Spleen (tissue), 11 donors: ENCODE measurements around the gene TRIM47. TPM values are rescaled to one million over a fixed set of nuclear protein-coding genes. Genes with fewer than 3 reads are reported as not detected.
A peak's percentile ranks its signal among the peaks of the same experiment; 100 is the strongest.
"Not testable (repeated sequence)": the region's sequence is repeated elsewhere in the genome, so short reads cannot be mapped to it uniquely, and the experiment has no call there.

Source experiments
- DNase-seq: peaks from one replicate; pipeline ENCODE4 v3.0.0-alpha.2; 2020
- H3K27ac ChIP-seq, 8 donors: fragments of 200-600 bp; sonication (generic) in 7 of 8; 1 replicate in 4 of 8; 2 replicates in 4 of 8; pipeline versions ENCODE4 v1.5.0 to v1.8.0; 2016 to 2021; ENCODE audit warnings: inconsistent platforms in 4 of 8, mild to moderate bottlenecking in 4 of 8, moderate library complexity in 1 of 8
- H3K27me3 ChIP-seq, 7 donors: fragments of 200-600 bp; sonication (generic) in 6 of 7; replicated peaks in 1 of 7; 1 replicate in 4 of 7; 2 replicates in 3 of 7; pipeline versions ENCODE4 v1.5.0 to v1.8.0; 2016 to 2021; ENCODE audit warnings: inconsistent platforms in 3 of 7, mild to moderate bottlenecking in 1 of 7
- H3K36me3 ChIP-seq, 6 donors: fragments of 200-600 bp; sonication (generic) in 5 of 6; 1 replicate in 4 of 6; 2 replicates in 2 of 6; pipeline versions ENCODE4 v1.5.0 to v1.8.0; 2016 to 2021; ENCODE audit warnings: inconsistent platforms in 2 of 6
- H3K4me1 ChIP-seq, 6 donors: fragments of 200-600 bp; sonication (generic) in 5 of 6; 1 replicate in 3 of 6; 2 replicates in 3 of 6; pipeline versions ENCODE4 v1.5.0 to v1.8.0; 2016 to 2021; ENCODE audit warnings: inconsistent platforms in 3 of 6
- H3K4me3 ChIP-seq, 8 donors: fragments of 200-600 bp; sonication (generic) in 7 of 8; 1 replicate in 4 of 8; 2 replicates in 4 of 8; pipeline versions ENCODE4 v1.5.0 to v1.8.0; 2016 to 2021; ENCODE audit warnings: inconsistent platforms in 4 of 8, mild to moderate bottlenecking in 4 of 8, moderate library complexity in 2 of 8
- H3K9me3 ChIP-seq, 8 donors: fragments of 200-600 bp; sonication (generic) in 7 of 8; 1 replicate in 4 of 8; 2 replicates in 4 of 8; pipeline versions ENCODE4 v1.5.0 to v1.8.0; 2016 to 2021; ENCODE audit warnings: inconsistent platforms in 4 of 8
- CTCF ChIP-seq, 11 experiments: fragments of 200-600 bp in 7 of 11; fragments of 450-650 bp in 4 of 11; sonication (generic) in 4 of 11; IDR thresholded peaks in 8 of 11; conservative IDR thresholded peaks in 3 of 11; 1 replicate in 7 of 11; 2 replicates in 4 of 11; pipeline versions ENCODE4 v1.4.0 to v1.8.0; 2016 to 2021; ENCODE audit warnings: antibody characterized with exemption in 11 of 11, inconsistent platforms in 4 of 11, mild to moderate bottlenecking in 1 of 11
- POLR2A ChIP-seq, 3 donors: fragments of 450-650 bp; IDR thresholded peaks; one replicate each; pipeline ENCODE4 v1.5.1; 2017; ENCODE audit warnings: antibody characterized with exemption in 3 of 3, mild to moderate bottlenecking in 1 of 3
- POLR2AphosphoS5 ChIP-seq, 3 donors: sonication (generic); formaldehyde crosslinking; IDR thresholded peaks; one replicate each; pipeline ENCODE4 v1.5.1; 2017; ENCODE audit warnings: antibody characterized with exemption in 3 of 3
- WGBS, 5 donors: extraction: QIAGEN DNeasy Blood & Tissue Kit in 3 of 5; methylation state at CpG; one replicate each; pipeline versions ENCODE4 v1.1.5 to v1.1.7; 2013 to 2018; 5-methylcytosine and 5-hydroxymethylcytosine counted together
- intact Hi-C: fragments of 100-400 bp; cut with DNase I; formaldehyde crosslinking; loops from one replicate; pipeline ENCODE4 v1.15.0; 2023; ENCODE audit warnings: low total_unique reads
- polyA plus RNA-seq, 3 donors: library from polyadenylated mRNA; stranded (reverse); fragments of 200-250 nt; gene quantifications; one replicate each; pipeline ENCODE4 v1.2.1, GENCODE V29; 2013
- total RNA-seq, 7 donors: library from RNA; depleted of rRNA in 3 of 7; stranded (reverse); fragments of >200 nt in 3 of 7; fragmentation: NEBNext Ultra II Directional in 4 of 7; extraction: Animal tissue kit (Norgen Biotek cat#: 25700) in 4 of 7; gene quantifications; one replicate each; pipeline versions ENCODE4 v1.1.0 to v1.2.1, GENCODE V29; 2016 to 2021
- donor health status: healthy with polysubstance abuse.
- donor health status: DM: no; HTN: no; CAD: no; lungs with moderate emphysema.
- donor health status: DM: no; HTN: no; CAD: no.
- donor health status: Bipolar disorder and iron deficiency.
- donor health status: healthy.
- donor health status: DM: no; HTN: no; CAD: no.
- donor health status: DM: yes; HTN: yes; CAD: no.

Gene TRIM47
- total and polyA plus RNA-seq, 10 donors = 28.1 to 73.8 (median 38.3) TPM

- Histone ChIP-seq H3K36me3 (peaks cover 0 to 15% (median 8%) of the 10 kb centered on the region in 6 donors), H3K27ac (peak overlapping the region in 3 of 8 donors; percentile 1 to 62 (median 57)), H3K9me3 (no peaks in the 10 kb centered on the region), H3K4me3 (no peak overlapping the region), H3K4me1 (peaks cover 13 to 33% (median 31%) of the 10 kb centered on the region in 6 donors), H3K27me3 (no peaks in the 10 kb centered on the region)
- TF ChIP-seq POLR2A (IDR thresholded peaks at IDR 0.05) = no peak
- TF ChIP-seq CTCF (IDR thresholded peaks at IDR 0.05 in 8 of 11, conservative IDR thresholded peaks at IDR 0.05 in 3 of 11) = no peak
- TF ChIP-seq POLR2AphosphoS5 (IDR thresholded peaks at IDR 0.05) = no peak
- no peak for DNase-seq
- WGBS, 5 donors = 66 to 88% (median 74%) methylated on average over 22 to 23 of the region's 23 CpGs
- intact Hi-C loops = no loop called here
Measured at GRCh38 chr17:75869282-75870141, 8.9 kb downstream of the TRIM47 start.

DNA sequence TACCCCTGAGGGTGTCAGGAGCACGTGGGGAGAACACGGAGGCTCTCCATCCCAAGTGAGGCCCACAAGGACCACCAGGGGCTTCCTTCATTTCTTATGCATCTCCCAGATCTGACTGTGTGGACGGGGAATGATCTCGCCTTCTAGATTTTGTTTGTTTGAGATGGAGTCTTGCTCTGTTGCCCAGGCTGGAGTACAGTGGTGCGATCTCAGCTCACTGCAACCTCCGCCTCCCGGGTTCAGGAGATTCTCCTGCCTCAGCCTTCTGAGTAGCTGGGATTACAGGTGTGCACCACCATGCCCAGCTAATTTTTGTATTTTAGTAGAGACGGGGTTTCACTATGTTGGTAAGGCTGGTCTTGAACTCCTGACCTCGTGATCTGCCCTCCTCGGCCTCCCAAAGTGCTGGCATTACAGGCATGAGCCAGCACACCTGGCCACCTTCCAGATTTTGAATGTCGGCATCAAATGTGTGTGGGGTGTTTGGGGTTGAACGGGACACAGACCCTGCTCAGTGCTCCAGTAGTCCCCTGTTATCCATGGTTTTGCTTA lies 9.6 kb downstream of the TRIM47 start:
- H3K9me3 ChIP-seq, H3K36me3 ChIP-seq, H3K4me3 ChIP-seq, H3K27me3 ChIP-seq, DNase-seq, intact Hi-C loops: not testable (repeated sequence)
- peaks cover 18 to 33% (median 32%) of the 10 kb centered on the region in 6 donors for H3K4me1 ChIP-seq
- WGBS, 5 donors = 92 to 96% (median 95%) methylated on average over 12 of the region's 12 CpGs
- H3K27ac ChIP-seq = peak overlapping the region in 1 of 8 donors; percentile 62

DNA sequence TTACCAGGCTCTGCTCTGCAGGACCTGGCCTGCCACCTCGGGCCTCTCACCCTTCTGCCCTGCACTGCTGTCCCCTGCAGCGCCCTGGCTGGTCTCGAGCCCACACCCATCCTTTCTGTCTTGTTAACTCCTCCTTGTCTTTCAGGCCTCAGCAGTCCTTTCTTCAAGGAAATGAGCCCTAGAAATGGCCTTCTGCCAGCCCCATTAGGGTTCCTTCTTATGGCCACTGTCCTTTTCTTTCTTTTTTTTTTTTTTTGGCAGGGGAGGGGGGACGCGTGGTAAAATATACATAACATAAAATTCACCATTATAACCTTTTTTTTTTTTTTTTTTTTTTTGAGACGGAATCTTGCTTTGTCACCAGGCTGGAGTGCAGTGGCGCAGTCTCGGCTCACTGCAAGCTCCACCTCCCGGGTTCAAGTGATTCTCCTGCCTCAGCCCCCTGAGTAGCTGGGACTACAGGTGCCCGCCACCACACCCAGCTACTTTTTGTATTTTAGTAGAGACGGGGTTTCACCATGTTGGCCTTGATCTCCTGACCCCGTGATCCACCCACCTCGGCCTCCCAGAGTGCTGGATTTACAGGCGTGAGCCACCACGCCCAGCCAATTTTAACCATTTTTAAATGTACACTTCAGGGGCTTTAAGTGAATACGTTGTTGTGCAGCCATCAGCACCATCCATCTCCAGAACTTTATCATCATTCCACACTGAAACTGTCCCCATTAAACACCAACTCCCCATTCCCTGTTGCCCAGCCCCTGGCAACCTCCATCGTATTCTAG lies 12.8 kb downstream of the TRIM47 start:
- 81 to 90% (median 86%) methylated on average over 16 to 17 of the region's 17 CpGs for WGBS, 5 donors
- H3K36me3 ChIP-seq, H3K27me3 ChIP-seq, H3K4me3 ChIP-seq, intact Hi-C loops, H3K9me3 ChIP-seq, DNase-seq: not testable (repeated sequence)
- peaks cover 9 to 38% (median 29%) of the 10 kb centered on the region in 6 donors for H3K4me1 ChIP-seq
- H3K27ac ChIP-seq = peak overlapping the region in 6 of 8 donors; percentile 60 to 77 (median 68)

DNA sequence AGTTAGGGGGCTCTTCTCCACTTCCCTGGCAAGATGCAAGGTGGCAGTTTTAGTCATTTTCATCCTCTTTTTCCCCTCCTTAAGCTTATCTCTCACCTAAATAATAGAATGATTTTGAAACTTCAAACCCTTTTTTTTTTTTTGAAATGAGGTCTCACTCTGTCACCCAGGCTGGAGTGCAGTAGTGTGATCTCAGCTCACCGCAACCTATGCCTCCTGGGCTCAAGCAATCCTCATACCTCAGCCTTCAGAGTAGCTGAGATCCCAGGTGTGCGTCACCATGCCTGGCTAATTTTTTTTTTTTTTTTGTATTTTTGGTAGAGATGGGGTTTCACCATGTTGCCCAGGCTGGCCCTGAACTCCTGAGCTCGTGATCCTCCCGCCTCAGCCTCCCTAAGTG lies 13.5 kb downstream of the TRIM47 start:
- intact Hi-C loops, H3K27me3 ChIP-seq, DNase-seq, H3K9me3 ChIP-seq, H3K36me3 ChIP-seq, H3K4me3 ChIP-seq: not testable (repeated sequence)
- Histone ChIP-seq H3K27ac (peak overlapping the region; percentile 60 to 77 (median 65)), H3K4me1 (peaks cover 9 to 41% (median 29%) of the 10 kb centered on the region in 6 donors)
- WGBS, 5 donors = 70 to 87% (median 78%) methylated on average over 4 of the region's 4 CpGs

- H3K4me3 ChIP-seq = no peak overlapping the region
- intact Hi-C loops = no loop called here
- 9 to 17% (median 14%) methylated on average over 7 to 8 of the region's 8 CpGs for WGBS, 5 donors
- no peaks in the 10 kb centered on the region for H3K9me3 ChIP-seq
- H3K36me3 ChIP-seq = no peaks in the 10 kb centered on the region
- H3K4me1 ChIP-seq = peaks cover 9 to 46% (median 31%) of the 10 kb centered on the region in 6 donors
- TF ChIP-seq CTCF (IDR thresholded peaks at IDR 0.05 in 8 of 11, conservative IDR thresholded peaks at IDR 0.05 in 3 of 11) (no peak), POLR2AphosphoS5 (IDR thresholded peaks at IDR 0.05) (peak in 2 of 3 donors; percentile 36 to 38)
- peak overlapping the region; percentile 60 to 77 (median 65) for H3K27ac ChIP-seq
- H3K27me3 ChIP-seq = no peaks in the 10 kb centered on the region
- peak; percentile 76 for DNase-seq
Measured at GRCh38 chr17:75864448-75864871, 13.9 kb downstream of the TRIM47 start.
